HG03469 (cell line): Measurements from ENCODE around the gene TRUB1.
"Not testable (repeated sequence)": the region's sequence is repeated elsewhere in the genome, so short reads cannot be mapped to it uniquely, and the experiment has no call there.

Experiments used
- ATAC-seq: cut with Tn5 transposase; IDR thresholded peaks from one replicate; pipeline ENCODE4 v1.9.1; 2021; ENCODE audit warnings: mild to moderate bottlenecking, moderate library complexity, moderate number of reproducible peaks; ENCODE audit not compliant: unreplicated experiment

The TRUB1 gene

GRCh38 chr10:114923551-114923950 is 14.4 kb upstream of the TRUB1 start:
- no peak for ATAC-seq

GRCh38 chr10:114925587-114926586 is 12.1 kb upstream of the TRUB1 start:
- ATAC-seq = peak; percentile 89

- ATAC-seq = no peak
Measured at GRCh38 chr10:114928818-114929217, 9.2 kb upstream of the TRUB1 start.

GRCh38 chr10:114930320-114930719 is 7.7 kb upstream of the TRUB1 start:
- ATAC-seq = no peak

GRCh38 chr10:114931072-114931679 is 6.8 kb upstream of the TRUB1 start:
- no peak for ATAC-seq

GRCh38 chr10:114932225-114932624 is 5.8 kb upstream of the TRUB1 start:
- ATAC-seq = no peak

GRCh38 chr10:114932945-114933344 is 5.0 kb upstream of the TRUB1 start:
- no peak for ATAC-seq

GRCh38 chr10:114933588-114933987 is 4.4 kb upstream of the TRUB1 start:
- no peak for ATAC-seq

GRCh38 chr10:114933995-114934394 is 4.0 kb upstream of the TRUB1 start:
- not testable (repeated sequence) for ATAC-seq

GRCh38 chr10:114938856-114939193 is 830 bp downstream of the TRUB1 start:
- no peak for ATAC-seq

GRCh38 chr10:114940735-114941134 is 2.7 kb downstream of the TRUB1 start:
- ATAC-seq = no peak

- ATAC-seq = no peak
Measured at GRCh38 chr10:114943000-114943399, 5.0 kb downstream of the TRUB1 start.

- peak; percentile 73 for ATAC-seq
Measured at GRCh38 chr10:114953047-114953446, 15.1 kb downstream of the TRUB1 start.

- no peak for ATAC-seq
Measured at GRCh38 chr10:114955984-114956383, 18.0 kb downstream of the TRUB1 start.

GRCh38 chr10:114956466-114956865 is 18.5 kb downstream of the TRUB1 start:
- no peak for ATAC-seq

GRCh38 chr10:114957122-114957521 is 19.1 kb downstream of the TRUB1 start:
- ATAC-seq = no peak

- ATAC-seq = no peak
Measured at GRCh38 chr10:114957673-114958072, 19.7 kb downstream of the TRUB1 start.

- ATAC-seq = no peak
Measured at GRCh38 chr10:114962441-114962840, 24.4 kb downstream of the TRUB1 start.

- no peak for ATAC-seq
Measured at GRCh38 chr10:114963908-114964307, 25.9 kb downstream of the TRUB1 start.

- no peak for ATAC-seq
Measured at GRCh38 chr10:114967071-114967470, 29.1 kb downstream of the TRUB1 start.

- no peak for ATAC-seq
Measured at GRCh38 chr10:114970515-114970914, 32.5 kb downstream of the TRUB1 start.

GRCh38 chr10:114973306-114973705 is 35.3 kb downstream of the TRUB1 start:
- ATAC-seq = no peak
